Endothelial cell (in vitro differentiated cells): ENCODE measurements around the gene SLC16A1. TPM values are rescaled to one million over a fixed set of nuclear protein-coding genes. Genes with fewer than 3 reads are reported as not detected.

ENCODE experiments used
- DNase-seq: peaks from one replicate; pipeline ENCODE4 v3.0.0; 2021; ENCODE audit warnings: low spot score
- H3K27ac Mint-ChIP-seq: one replicate; pipeline ENCODE4 v1.8.0; 2021; ENCODE audit warnings: mixed read lengths, inconsistent platforms; ENCODE audit not compliant: unreplicated experiment
- H3K27me3 Mint-ChIP-seq: one replicate; pipeline ENCODE4 v1.8.0; 2021; ENCODE audit warnings: mild to moderate bottlenecking, moderate library complexity, mixed read lengths, inconsistent platforms; ENCODE audit not compliant: unreplicated experiment
- H3K36me3 Mint-ChIP-seq: one replicate; pipeline ENCODE4 v1.8.0; 2021; ENCODE audit warnings: mild to moderate bottlenecking, low read depth, mixed read lengths, inconsistent platforms; ENCODE audit not compliant: unreplicated experiment
- H3K4me1 Mint-ChIP-seq: one replicate; pipeline ENCODE4 v1.8.0; 2021; ENCODE audit warnings: mild to moderate bottlenecking, mixed read lengths, inconsistent platforms; ENCODE audit not compliant: unreplicated experiment
- H3K4me3 Mint-ChIP-seq: one replicate; pipeline ENCODE4 v1.8.0; 2021; ENCODE audit warnings: mild to moderate bottlenecking, mixed read lengths, inconsistent platforms; ENCODE audit not compliant: unreplicated experiment
- H3K9me3 Mint-ChIP-seq: one replicate; pipeline ENCODE4 v1.8.0; 2021; ENCODE audit warnings: mixed read lengths, inconsistent platforms; ENCODE audit not compliant: unreplicated experiment
- total RNA-seq: library from RNA; stranded (reverse); fragmentation: NEBNext Ultra II Directional; extraction: Animal tissue kit (Norgen Biotek cat#: 25700); gene quantifications from one replicate; pipeline ENCODE4 v1.2.1, GENCODE V29; 2021; ENCODE audit not compliant: unreplicated experiment
- TF ChIP-seq, protein P1 (sequence below): fragments of 200-600 bp; sonication (generic); IDR thresholded peaks from one replicate; pipeline ENCODE4 v1.5.0; 2021; ENCODE audit warnings: antibody characterized with exemption; ENCODE audit not compliant: unreplicated experiment

Gene SLC16A1
- total RNA-seq, 1 donor from 2014 or later = 88.7 TPM

GRCh38 chr1:112911506-112912220, 44.3 kb downstream of the SLC16A1 start:
- no peak overlapping the region for H3K4me3 Mint-ChIP-seq
- no peak for DNase-seq
- peaks cover 7% of the 10 kb centered on the region for H3K36me3 Mint-ChIP-seq
- TF ChIP-seq, protein P1, sequence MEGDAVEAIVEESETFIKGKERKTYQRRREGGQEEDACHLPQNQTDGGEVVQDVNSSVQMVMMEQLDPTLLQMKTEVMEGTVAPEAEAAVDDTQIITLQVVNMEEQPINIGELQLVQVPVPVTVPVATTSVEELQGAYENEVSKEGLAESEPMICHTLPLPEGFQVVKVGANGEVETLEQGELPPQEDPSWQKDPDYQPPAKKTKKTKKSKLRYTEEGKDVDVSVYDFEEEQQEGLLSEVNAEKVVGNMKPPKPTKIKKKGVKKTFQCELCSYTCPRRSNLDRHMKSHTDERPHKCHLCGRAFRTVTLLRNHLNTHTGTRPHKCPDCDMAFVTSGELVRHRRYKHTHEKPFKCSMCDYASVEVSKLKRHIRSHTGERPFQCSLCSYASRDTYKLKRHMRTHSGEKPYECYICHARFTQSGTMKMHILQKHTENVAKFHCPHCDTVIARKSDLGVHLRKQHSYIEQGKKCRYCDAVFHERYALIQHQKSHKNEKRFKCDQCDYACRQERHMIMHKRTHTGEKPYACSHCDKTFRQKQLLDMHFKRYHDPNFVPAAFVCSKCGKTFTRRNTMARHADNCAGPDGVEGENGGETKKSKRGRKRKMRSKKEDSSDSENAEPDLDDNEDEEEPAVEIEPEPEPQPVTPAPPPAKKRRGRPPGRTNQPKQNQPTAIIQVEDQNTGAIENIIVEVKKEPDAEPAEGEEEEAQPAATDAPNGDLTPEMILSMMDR = no peak
- H3K27me3 Mint-ChIP-seq = no peaks in the 10 kb centered on the region
- H3K27ac Mint-ChIP-seq = no peak overlapping the region
- H3K9me3 Mint-ChIP-seq = no peaks in the 10 kb centered on the region
- peaks cover 2% of the 10 kb centered on the region for H3K4me1 Mint-ChIP-seq

GRCh38 chr1:112909847-112910246, 46.1 kb downstream of the SLC16A1 start:
- H3K36me3 Mint-ChIP-seq = peaks cover 4% of the 10 kb centered on the region
- peaks cover 20% of the 10 kb centered on the region for H3K4me1 Mint-ChIP-seq
- H3K27me3 Mint-ChIP-seq = no peaks in the 10 kb centered on the region
- no peak overlapping the region for H3K4me3 Mint-ChIP-seq
- DNase-seq = no peak
- TF ChIP-seq, protein P1 = no peak
- H3K27ac Mint-ChIP-seq = no peak overlapping the region
- H3K9me3 Mint-ChIP-seq = no peaks in the 10 kb centered on the region

GRCh38 chr1:112906150-112906698, 49.8 kb downstream of the SLC16A1 start:
- no peaks in the 10 kb centered on the region for H3K27me3 Mint-ChIP-seq
- H3K4me3 Mint-ChIP-seq = no peak overlapping the region
- peak overlapping the region; percentile 48 for H3K27ac Mint-ChIP-seq
- TF ChIP-seq, protein P1 = no peak
- peaks cover 4% of the 10 kb centered on the region for H3K36me3 Mint-ChIP-seq
- DNase-seq = no peak
- H3K9me3 Mint-ChIP-seq = no peaks in the 10 kb centered on the region
- H3K4me1 Mint-ChIP-seq = peaks cover 30% of the 10 kb centered on the region

GRCh38 chr1:112905395-112906149, 50.4 kb downstream of the SLC16A1 start:
- peaks cover 30% of the 10 kb centered on the region for H3K4me1 Mint-ChIP-seq
- H3K9me3 Mint-ChIP-seq = no peaks in the 10 kb centered on the region
- TF ChIP-seq, protein P1 = no peak
- no peaks in the 10 kb centered on the region for H3K27me3 Mint-ChIP-seq
- H3K36me3 Mint-ChIP-seq = peaks cover 4% of the 10 kb centered on the region
- H3K4me3 Mint-ChIP-seq = no peak overlapping the region
- no peak for DNase-seq
- peak overlapping the region; percentile 48 for H3K27ac Mint-ChIP-seq
